HG03025 (cell line): Measurements from ENCODE around the gene ANKRD29.
"Not testable (repeated sequence)": the region's sequence is repeated elsewhere in the genome, so short reads cannot be mapped to it uniquely, and the experiment has no call there.

Experiments
- ATAC-seq: cut with Tn5 transposase; IDR thresholded peaks from one replicate; pipeline ENCODE4 v1.9.1; 2021; ENCODE audit warnings: mild to moderate bottlenecking, moderate library complexity; ENCODE audit not compliant: unreplicated experiment, low FRiP score

Gene ANKRD29

DNA sequence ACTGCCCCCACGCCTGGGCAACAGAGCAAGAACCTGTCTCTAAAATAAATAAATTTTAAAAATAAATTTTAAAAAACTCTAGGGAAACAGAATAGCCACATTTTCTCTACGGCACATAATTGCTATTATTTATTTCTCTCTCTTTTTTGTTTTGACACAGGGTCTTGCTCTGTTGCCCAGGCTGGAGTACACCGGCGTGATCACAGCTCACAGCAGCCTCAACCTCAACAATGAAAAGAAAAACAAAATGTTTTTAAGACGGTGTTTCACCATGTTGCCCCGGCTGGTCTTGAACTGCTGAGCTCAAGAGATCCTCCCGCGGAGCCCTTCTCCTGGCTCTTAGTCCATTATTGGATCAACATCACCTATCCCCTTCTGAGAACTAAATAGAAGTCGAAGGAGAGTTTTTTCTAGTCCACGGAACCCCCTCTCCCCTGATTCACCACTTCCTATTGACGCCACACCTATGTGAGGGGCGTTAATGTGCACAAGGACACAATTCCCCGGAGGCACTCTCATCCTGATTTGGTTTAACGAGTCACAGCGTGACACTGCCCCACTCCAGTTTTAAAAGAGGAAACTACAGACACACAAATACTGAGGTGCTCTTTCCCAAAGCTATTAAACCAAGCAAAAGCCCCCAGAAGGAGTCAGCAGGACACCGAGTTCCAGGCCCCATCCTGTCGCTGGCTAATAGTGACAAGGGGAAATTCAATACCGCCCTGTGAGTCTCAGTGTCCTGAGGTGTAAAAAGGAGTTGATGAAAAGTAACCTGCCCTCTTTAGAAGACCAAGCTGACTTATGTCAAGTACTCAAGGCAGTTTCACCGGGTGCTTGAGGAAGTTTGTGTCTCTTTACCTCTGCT is 77.5 kb downstream of the ANKRD29 start:
- ATAC-seq, result no peak

- ATAC-seq, result no peak
These were observed 78.4 kb downstream of the ANKRD29 start for GRCh38 chr18:23584019-23584983.

GRCh38 chr18:23583071-23583865 is 79.4 kb downstream of the ANKRD29 start:
- no peak for ATAC-seq

GRCh38 chr18:23580677-23581367 is 81.9 kb downstream of the ANKRD29 start:
- no peak for ATAC-seq

DNA sequence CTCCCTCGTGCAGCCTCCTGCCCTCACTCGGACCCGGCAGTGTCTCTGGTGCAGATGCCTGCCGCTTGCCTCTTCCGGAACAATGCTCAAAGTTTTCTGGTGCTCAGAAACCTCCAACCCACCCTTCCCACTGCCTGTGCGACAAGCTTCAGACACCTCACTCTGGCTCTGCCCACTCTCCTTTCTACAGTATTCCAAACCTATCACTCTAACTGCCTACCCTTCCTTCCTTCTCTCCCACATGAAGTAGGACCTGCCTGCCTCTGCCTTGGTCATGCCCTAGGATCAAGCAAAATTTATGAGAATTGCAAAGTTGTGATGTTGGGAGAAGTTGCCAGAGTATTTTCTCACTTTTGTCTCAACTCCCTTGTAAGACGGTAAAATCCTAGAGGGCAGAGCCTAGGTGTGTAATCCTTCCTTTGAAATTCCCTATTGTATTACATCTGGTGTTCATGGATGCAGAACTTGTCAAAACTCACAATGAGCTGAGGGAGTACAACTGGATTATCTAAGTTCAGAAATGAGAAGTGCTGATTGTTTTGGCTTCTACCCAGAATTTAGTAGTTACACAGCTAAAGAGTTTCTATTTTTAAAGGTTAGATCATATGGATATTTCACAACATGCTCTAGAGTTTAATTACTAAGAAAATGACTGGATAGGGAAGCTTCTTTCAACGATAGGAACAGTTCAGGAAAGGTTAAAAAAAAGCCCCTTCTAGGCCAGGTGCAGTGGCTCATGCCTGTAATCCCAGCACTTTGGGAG is 83.6 kb downstream of the ANKRD29 start:
- no peak for ATAC-seq

DNA sequence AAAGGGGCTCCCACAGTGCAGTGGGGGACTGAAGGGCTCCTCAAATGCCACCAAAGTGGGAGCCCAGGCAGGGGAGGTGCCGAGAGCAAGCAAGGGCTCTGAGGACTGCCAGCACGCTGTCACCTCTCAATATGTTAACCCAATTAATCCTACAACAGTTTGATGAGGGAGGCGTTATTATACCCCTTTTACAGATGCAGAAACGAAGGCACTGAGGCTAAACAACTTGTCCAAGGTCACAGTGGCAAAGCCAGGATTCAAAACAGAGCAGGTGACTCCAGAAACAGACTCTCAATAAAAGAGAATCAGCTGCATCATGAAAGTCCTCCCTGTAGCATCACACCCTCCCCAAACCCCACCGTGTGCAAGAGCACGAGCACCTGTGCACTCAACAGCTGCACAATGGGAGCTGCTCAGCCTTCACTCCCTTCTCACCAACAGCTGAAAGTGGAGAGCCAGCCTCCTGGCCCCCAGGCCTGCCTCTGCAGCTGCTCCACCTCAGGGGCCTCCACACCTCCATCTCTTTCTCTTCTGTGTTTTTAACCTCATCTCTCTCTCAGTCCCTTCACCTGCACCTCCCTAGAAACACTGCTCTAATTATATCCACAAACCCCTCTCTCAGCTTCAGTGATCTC is 84.5 kb downstream of the ANKRD29 start:
- ATAC-seq, result peak; percentile 55

- not testable (repeated sequence) for ATAC-seq
These were observed 85.2 kb downstream of the ANKRD29 start for GRCh38 chr18:23577521-23577920.

DNA sequence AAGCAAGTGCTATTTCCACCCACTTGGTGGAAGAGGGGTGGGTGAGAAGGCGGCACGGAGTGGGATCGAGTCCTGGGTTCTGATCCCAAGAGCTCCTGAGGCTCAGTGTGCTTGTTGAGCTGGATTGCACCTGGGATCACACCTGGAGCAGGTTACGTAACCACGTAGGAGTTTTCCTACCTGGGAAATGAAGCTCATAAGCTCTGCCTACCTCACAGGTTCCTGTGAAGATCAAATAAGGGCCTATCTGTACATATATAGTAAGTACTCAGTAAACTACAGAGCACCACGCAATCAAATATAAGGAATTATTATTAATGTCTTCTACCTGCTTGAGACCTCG is 87.4 kb downstream of the ANKRD29 start:
- no peak for ATAC-seq

DNA sequence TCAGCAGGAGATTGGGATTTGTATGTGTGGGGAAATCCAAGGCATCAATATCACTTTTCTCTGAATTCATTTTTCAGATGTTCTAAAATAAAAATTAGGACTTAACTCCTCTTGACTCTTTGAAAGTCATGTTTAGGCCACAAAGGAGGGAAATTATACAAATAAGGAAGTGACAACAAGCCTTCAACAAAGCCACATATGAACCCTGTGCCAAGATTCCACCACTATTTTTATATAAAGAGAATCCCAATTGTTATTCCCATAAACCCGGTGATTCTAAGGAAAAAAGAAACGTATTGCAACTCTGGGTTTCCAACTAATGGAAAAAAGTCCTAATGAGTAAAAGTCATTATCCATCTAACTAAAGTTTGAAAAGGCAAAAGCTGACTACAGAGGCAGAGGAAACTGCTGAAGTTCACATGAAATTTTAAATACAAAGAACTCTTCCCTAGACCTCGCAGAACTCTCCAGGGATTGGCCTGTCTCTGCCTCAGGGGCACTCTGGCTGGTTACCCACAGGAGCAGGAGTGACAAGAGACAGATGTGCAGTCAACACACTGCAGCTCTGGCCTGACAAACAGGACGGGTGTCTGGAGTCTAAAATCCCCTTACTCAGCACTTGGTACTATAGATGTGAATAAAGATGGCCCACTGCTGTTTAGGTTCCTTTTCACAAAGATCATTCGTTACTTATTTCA is 88.0 kb downstream of the ANKRD29 start:
- no peak for ATAC-seq

DNA sequence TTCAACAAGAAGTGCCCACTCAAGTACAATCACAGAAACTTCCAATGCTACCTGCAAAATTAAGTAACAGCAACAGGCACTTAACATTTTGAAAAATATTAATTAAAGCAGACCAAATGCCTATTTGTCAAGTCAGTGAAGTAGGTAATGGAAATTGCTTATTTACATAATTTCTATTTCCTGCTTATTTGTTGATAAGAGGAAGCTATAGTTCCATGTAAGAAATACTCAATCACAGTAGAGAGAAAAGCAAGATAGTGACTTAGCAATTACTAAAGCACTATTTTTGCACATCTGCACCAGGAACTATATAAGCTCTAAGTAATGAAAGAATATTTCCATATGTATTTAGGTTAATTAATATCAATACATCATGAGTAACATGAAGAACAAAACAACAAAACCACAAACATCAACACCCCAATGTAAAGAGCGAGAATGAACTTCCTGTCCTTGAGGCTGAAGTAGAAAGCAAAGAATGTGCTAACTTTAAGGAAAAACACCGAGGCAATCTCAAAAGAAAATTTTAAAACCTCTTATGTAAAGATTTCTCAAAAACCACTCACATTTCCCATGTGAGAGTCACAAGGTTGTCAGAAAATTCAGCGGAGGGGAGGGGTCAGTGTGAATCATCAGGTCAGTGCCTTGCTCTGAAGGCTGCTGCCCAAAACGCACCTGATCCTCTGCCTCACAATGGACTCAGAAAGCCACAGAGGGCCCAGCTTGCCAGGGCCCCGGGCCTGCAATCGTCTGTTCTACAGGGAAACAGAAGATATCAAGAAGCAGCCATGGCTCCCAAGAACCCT is 88.9 kb downstream of the ANKRD29 start:
- no peak for ATAC-seq

- no peak for ATAC-seq
These were observed 89.7 kb downstream of the ANKRD29 start for GRCh38 chr18:23573020-23573419.

GRCh38 chr18:23572570-23572969 is 90.1 kb downstream of the ANKRD29 start:
- ATAC-seq, result no peak

- no peak for ATAC-seq
These were observed 90.7 kb downstream of the ANKRD29 start for GRCh38 chr18:23572012-23572411.

- ATAC-seq, result no peak
These were observed 91.7 kb downstream of the ANKRD29 start for GRCh38 chr18:23570912-23571504.

DNA sequence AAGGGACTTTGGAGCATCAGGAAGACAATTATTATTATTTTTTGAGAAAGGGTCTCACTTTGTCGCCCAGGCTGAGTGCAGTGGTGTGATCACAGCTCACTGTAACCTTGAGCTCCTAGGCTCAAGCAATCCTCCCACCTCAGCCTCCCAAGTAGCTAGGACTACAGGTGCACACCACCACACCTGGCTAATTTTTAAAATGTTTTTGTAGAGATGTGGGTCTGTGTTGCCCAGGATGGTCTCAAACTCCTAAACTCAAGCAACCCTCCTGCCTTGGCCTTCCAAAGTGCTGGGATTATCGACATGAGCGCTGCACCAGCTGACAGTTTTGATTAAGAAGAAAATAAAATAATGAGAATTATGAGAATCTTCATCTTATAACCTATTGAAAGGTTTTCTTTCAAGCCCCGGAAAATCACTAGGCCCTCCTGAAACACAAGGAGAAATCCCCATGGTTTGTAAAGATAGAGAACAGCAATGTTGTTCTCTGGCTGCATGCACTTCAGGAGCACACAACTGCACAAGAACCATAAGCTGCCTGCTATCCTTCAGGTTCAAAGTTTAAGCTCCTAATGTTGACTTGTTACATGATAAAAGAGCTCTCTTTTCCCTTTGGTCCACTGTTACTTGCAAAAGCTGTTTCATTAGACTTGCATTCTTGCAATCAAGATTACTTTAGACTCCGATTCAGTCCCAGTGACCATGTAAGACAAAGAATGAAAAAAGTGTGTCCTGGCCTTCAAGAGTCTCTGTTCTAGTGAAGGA is 93.2 kb downstream of the ANKRD29 start:
- no peak for ATAC-seq
